GM18873 (cell line): ENCODE results near the gene DPP8.
"Not testable (repeated sequence)": the region's sequence is repeated elsewhere in the genome, so short reads cannot be mapped to it uniquely, and the experiment has no call there.

Source experiments
- ATAC-seq: cut with Tn5 transposase; IDR thresholded peaks from one replicate; pipeline ENCODE4 v1.9.1; 2021; ENCODE audit warnings: mild to moderate bottlenecking, moderate library complexity, moderate number of reproducible peaks; ENCODE audit not compliant: unreplicated experiment, low FRiP score

Gene DPP8

GRCh38 chr15:65408324-65409035, 109.0 kb downstream of the DPP8 start:
- ATAC-seq: no peak

GRCh38 chr15:65406424-65407000, 111.0 kb downstream of the DPP8 start:
- ATAC-seq: no peak

- ATAC-seq: no peak
Measured at GRCh38 chr15:65405791-65406423, 111.6 kb downstream of the DPP8 start.

DNA sequence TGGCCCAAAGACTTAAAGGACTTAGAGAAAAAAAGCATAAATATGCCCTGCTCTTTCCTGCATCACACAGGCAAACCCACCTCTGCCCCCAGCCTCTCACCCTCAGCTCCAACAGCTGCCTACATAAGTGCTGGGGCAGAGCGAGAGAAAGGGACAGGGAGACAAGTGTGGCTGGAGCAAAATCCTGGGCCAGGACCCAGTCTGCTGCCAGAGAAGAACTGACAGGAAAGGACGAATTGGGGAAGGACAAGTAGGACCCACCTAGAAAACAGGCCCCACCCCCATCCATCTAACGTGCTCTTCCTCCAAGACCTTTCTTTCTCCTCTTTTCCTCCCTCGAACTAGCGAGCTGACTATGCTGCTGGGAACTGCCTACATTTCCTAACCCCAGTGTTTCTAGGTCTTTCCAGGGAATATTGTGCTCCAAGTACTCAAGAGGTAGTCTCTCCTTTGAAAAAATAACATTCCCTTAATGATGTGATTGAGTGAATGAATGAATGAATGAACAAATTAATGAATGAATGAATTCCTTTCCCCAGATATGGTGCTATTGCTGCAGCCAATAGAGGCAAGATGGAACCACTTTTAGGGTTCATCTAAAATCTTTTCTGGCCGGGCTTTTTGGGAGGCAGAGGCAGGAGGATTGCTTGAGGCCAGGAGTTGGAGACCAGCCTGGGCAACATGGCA, 113.2 kb downstream of the DPP8 start:
- ATAC-seq: no peak

GRCh38 chr15:65402961-65403360, 114.5 kb downstream of the DPP8 start:
- no peak for ATAC-seq

DNA sequence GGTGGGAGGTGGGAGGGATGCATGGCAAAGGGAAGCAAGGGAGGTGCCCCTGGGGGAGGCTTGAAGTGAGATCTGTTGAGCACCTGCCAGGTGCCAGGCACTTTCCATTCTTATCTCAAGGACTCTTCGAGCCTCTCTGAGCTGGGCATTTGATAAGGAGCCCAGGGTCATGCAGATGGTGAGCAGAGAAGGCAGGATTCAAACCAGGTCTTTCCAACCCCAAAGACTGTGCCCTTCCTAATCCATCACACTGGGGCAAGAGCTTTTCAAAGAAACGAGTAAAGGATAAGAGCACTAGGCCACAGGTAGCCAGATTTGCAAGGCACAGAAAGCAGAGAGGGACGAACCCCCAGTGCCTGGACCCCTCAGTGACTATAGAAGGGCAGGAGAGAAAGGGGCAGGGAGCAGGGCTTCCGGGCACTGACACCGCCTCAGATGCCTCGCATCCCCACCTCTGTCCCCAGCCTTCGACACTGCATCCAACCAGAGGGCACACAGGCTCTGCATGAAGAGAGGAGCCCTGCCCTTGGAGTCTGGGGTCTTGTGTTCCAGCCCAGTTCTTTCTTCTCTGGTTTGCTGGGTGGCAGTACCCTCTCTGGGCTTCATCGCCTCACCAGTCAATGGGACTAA, 115.8 kb downstream of the DPP8 start:
- no peak for ATAC-seq

GRCh38 chr15:65400760-65401610, 116.5 kb downstream of the DPP8 start:
- ATAC-seq: no peak

DNA sequence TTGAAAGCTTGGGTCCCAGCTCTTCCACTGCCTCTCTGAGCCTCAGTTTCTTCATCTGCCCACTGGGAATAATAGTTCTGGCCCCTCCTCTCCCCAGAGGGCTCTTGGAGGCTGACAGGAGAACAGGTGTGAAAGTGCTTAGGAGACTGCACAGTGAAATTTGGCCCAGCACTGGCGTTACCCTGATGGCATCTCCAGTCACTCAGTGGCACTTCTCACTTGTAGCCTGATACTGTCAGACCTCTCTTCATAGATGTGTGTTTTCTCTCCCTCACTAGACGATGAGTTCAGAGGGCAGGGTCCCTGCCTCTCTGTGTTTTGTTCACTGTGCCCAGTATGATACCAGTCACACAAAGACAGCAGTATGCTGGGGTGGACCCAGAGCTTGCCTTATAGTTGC, 117.5 kb downstream of the DPP8 start:
- ATAC-seq: no peak

- no peak for ATAC-seq
Measured at GRCh38 chr15:65399001-65399706, 118.3 kb downstream of the DPP8 start.

GRCh38 chr15:65398486-65398885, 119.0 kb downstream of the DPP8 start:
- ATAC-seq: not testable (repeated sequence)

GRCh38 chr15:65396965-65397317, 120.5 kb downstream of the DPP8 start:
- no peak for ATAC-seq

- ATAC-seq: no peak
Measured at GRCh38 chr15:65396283-65396964, 121.1 kb downstream of the DPP8 start.

DNA sequence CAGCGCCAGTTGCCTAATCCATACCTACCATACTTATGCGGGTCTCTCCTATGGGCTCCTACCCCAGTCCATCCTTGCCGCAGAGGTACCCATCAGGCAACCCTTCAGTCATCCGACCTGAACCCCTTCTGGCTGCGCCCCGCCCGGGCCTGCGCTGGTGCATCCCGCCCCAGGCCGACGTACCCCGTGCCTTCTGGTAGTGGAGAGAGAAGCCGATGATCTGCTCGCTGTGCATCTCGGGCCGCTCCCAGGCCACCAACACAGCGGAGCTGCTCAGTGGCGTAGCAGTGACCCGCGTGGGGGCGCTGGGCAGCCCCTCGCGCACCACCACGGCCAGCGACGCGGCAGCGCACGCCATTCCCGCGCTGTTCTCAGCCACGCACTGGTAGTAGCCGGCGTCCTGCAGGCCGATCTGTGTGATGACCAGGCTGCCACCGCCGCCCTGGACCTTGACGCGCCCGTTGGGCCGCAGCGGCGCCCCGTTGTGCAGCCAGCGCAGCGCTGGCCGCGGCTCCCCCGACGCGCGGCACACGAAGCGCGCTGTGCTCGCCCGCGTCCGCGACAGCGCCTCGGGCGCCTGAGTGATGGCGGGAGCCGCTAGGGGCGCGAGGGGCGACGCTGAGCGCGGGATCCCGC, 121.8 kb downstream of the DPP8 start:
- ATAC-seq: no peak

GRCh38 chr15:65394936-65395335, 122.6 kb downstream of the DPP8 start:
- no peak for ATAC-seq

GRCh38 chr15:65394280-65394789, 123.2 kb downstream of the DPP8 start:
- ATAC-seq: no peak

- ATAC-seq: no peak
Measured at GRCh38 chr15:65393557-65393956, 123.9 kb downstream of the DPP8 start.

DNA sequence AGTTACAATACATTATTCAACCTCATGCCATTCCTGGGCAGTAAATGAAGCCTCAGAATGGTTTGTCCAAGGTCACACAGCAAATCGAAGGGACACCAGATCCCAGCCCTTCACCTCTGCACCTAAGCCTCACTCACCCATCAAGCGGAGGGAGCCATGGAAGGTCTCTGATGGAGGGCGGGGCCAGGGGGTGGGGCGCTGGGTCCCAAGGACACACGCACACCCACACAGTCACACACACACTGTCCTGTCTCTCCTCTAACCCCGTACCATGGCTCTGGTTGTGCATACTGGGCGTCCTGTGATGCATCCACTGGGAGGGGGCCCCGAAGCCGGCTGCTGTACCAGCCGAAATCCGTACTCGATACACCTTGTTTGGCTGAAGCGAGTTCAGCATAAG, 124.4 kb downstream of the DPP8 start:
- ATAC-seq: no peak
